Adipocyte (in vitro differentiated cells): Measurements from ENCODE around the gene UPK2.

Experiments
- DNase-seq: peaks from one replicate; pipeline ENCODE4 v3.0.0-alpha.2; 2015; ENCODE audit warnings: low read depth
- H3K27me3 ChIP-seq: replicated peaks from 2 replicates; pipeline ENCODE4 v1.7.0; 2013; ENCODE audit warnings: mild to moderate bottlenecking, low read length, moderate library complexity; ENCODE audit not compliant: control insufficient read depth, insufficient read depth
- H3K36me3 ChIP-seq: 2 replicates; pipeline ENCODE4 v1.7.0; 2013; ENCODE audit warnings: low read length, mild to moderate bottlenecking, moderate library complexity; ENCODE audit not compliant: control insufficient read depth, insufficient read depth, severe bottlenecking
- H3K4me1 ChIP-seq: 2 replicates; pipeline ENCODE4 v1.7.0; 2013; ENCODE audit warnings: mild to moderate bottlenecking, low read length, moderate library complexity; ENCODE audit not compliant: control insufficient read depth, insufficient read depth
- H3K4me3 ChIP-seq: 2 replicates; pipeline ENCODE4 v1.7.0; 2013; ENCODE audit warnings: mild to moderate bottlenecking, low read length, moderate library complexity
- H3K9ac ChIP-seq: 2 replicates; pipeline ENCODE4 v1.7.0; 2013; ENCODE audit warnings: mild to moderate bottlenecking, low read length, moderate library complexity
- H3K9me3 ChIP-seq: 2 replicates; pipeline ENCODE4 v1.7.0; 2013; ENCODE audit warnings: mild to moderate bottlenecking, low read length, moderate library complexity; ENCODE audit not compliant: control insufficient read depth

The UPK2 gene

DNA sequence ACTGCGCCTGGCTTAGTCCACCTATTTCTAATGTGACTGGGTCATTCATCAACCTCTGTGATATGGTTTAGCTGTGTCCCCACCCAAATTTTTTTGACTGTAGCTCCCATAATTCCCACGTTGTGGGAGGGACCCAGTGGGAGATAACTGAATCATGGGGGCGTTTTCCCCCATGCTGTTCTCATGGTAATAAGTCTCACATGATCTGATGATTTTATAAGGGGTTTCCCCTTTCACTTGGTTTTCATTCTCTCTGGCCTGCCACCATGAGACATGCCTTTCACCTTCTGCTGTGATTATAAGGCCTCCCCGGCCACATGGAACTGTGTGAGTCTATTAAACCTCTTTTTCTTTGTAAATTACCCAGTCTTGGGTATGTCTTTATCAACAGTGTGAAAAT lies 50.6 kb downstream of the UPK2 start:
- H3K27me3 ChIP-seq: no peaks in the 10 kb centered on the region
- no peaks in the 10 kb centered on the region for H3K9me3 ChIP-seq
- H3K36me3 ChIP-seq: peaks cover 42% of the 10 kb centered on the region
- H3K4me3 ChIP-seq: no peak overlapping the region
- no peak overlapping the region for H3K9ac ChIP-seq
- no peaks in the 10 kb centered on the region for H3K4me1 ChIP-seq
- no peak for DNase-seq
